K562 (cell line): ENCODE results near the gene POU2F3. TPM values are rescaled to one million over a fixed set of nuclear protein-coding genes. Genes with fewer than 3 reads are reported as not detected.

ENCODE experiments used
- ATAC-seq: fragments of 200-7000 bp; cut with Tn5 transposase; 3 replicates; pipeline ENCODE4 v1.9.1; 2020; ENCODE audit warnings: moderate library complexity
- BruUV-seq: library from RNA; stranded (reverse); fragments of 400-500 nt; replicated peaks from 2 replicates; lab custom pipeline; 2021; lab: Mats Ljungman, UMichigan
- CTCF ChIA-PET: fragments of 300-600 bp; formaldehyde crosslinking; extraction: SDS; loops from one replicate; lab custom pipeline; 2021; ENCODE audit warnings: low intra/inter-chr PET ratio; lab: Yijun Ruan, JAX
- POLR2A ChIA-PET: fragments of 300-600, 350-650 bp; sonication (Branson Sonifier 250); formaldehyde crosslinking; extraction: SDS; loops from one replicate; lab custom pipeline; 2021; ENCODE audit warnings: antibody characterized with exemption, inconsistent platforms; lab: Yijun Ruan, JAX
- DNase-seq, 4 experiments: peaks; one replicate each; pipeline versions ENCODE4 v3.0.0 to v3.0.0-alpha.2; 2011 to 2018; ENCODE audit warnings: low spot score in 3 of 4, mixed read lengths in 3 of 4; ENCODE audit errors: extremely low read depth in 1 of 4
- FAIRE-seq: peaks from 2 replicates; lab custom pipeline; 2011; peaks lifted over from hg19 to GRCh38; lab: Jason Lieb, UNC
- H2AFZ ChIP-seq: 2 replicates; pipeline ENCODE4 v1.6.0; 2011; ENCODE audit warnings: low read depth, low read length, control low read depth, inconsistent platforms
- H3K27ac ChIP-seq: fragments of 200-600 bp; 3 replicates; pipeline ENCODE4 v1.8.0; 2011; ENCODE audit warnings: low read depth, mild to moderate bottlenecking, control low read depth, inconsistent platforms, low read length, moderate library complexity, mixed read lengths; ENCODE audit errors: extremely low read depth
- H3K27me3 ChIP-seq, 2 experiments: fragments of 300-600 bp in 1 of 2; 2 replicates in 1 of 2; 3 replicates in 1 of 2; pipeline versions ENCODE4 v1.6.0 to v1.8.0; 2011; ENCODE audit warnings: inconsistent platforms in 2 of 2, low read length in 2 of 2, mild to moderate bottlenecking in 1 of 2, mixed read lengths in 1 of 2, moderate library complexity in 1 of 2; ENCODE audit not compliant: control insufficient read depth in 2 of 2, insufficient read depth in 2 of 2
- H3K36me3 ChIP-seq: fragments of 300-600 bp; 3 replicates; pipeline ENCODE4 v1.8.0; 2011; ENCODE audit warnings: mild to moderate bottlenecking, low read length, inconsistent platforms; ENCODE audit not compliant: control insufficient read depth, insufficient read depth
- H3K4me1 ChIP-seq, 2 experiments: fragments of 200-600 bp in 1 of 2; replicated peaks in 1 of 2; 2 replicates in 1 of 2; 3 replicates in 1 of 2; pipeline versions ENCODE4 v1.5.1 to v1.8.0; 2011; ENCODE audit warnings: inconsistent platforms in 2 of 2, low read length in 2 of 2, mild to moderate bottlenecking in 1 of 2, mixed read lengths in 1 of 2, moderate library complexity in 1 of 2; ENCODE audit not compliant: control insufficient read depth in 2 of 2, insufficient read depth in 2 of 2
- H3K4me2 ChIP-seq: 2 replicates; pipeline ENCODE4 v1.6.1; 2011; ENCODE audit warnings: low read length, control low read depth, inconsistent platforms, mixed read lengths; ENCODE audit not compliant: insufficient read depth
- H3K4me3 ChIP-seq: fragments of 200-600 bp; sonication (generic), shearing (Covaris generic); 2 replicates; pipeline ENCODE4 v1.5.1; 2016; ENCODE audit warnings: control low read depth, inconsistent platforms
- H3K79me2 ChIP-seq: fragments of 200-600 bp; 3 replicates; pipeline ENCODE4 v1.8.0; 2011; ENCODE audit warnings: low read length, inconsistent platforms; ENCODE audit not compliant: control insufficient read depth, insufficient read depth
- H3K9ac ChIP-seq, 2 experiments: 2 replicates each; pipeline versions ENCODE4 v1.6.0 to v1.6.1; 2011; ENCODE audit warnings: low read depth in 2 of 2, low read length in 2 of 2, control low read depth in 1 of 2, inconsistent platforms in 1 of 2, mild to moderate bottlenecking in 1 of 2, mixed read lengths in 1 of 2; ENCODE audit not compliant: insufficient read depth in 1 of 2
- H3K9me1 ChIP-seq: one replicate; pipeline ENCODE4 v1.6.0; 2011; ENCODE audit warnings: inconsistent platforms, mild to moderate bottlenecking, low read length, moderate library complexity; ENCODE audit not compliant: control insufficient read depth, insufficient read depth
- H3K9me3 ChIP-seq: replicated peaks from 2 replicates; pipeline ENCODE4 v1.5.1; 2011; ENCODE audit warnings: low read depth, low read length, inconsistent platforms; ENCODE audit not compliant: control insufficient read depth, insufficient read depth
- H4K20me1 ChIP-seq: replicated peaks from 2 replicates; pipeline ENCODE4 v1.6.1; 2011; ENCODE audit warnings: low read length, inconsistent platforms, mixed read lengths; ENCODE audit not compliant: control insufficient read depth, insufficient read depth
- CREM ChIP-seq: IDR thresholded peaks from 2 replicates; pipeline ENCODE4 v1.6.1; 2014; ENCODE audit warnings: antibody characterized with exemption, low read depth
- NFE2 ChIP-seq: IDR thresholded peaks from 2 replicates; pipeline ENCODE4 v1.6.1; 2014; ENCODE audit warnings: antibody characterized with exemption, low read depth
- RBM22 ChIP-seq: fragments of 200-400 bp; formaldehyde crosslinking; IDR thresholded peaks from 2 replicates; pipeline ENCODE4 v1.6.1; 2018; ENCODE audit warnings: low read length, low read depth; ENCODE audit not compliant: poor library complexity, severe bottlenecking
- SAFB2 ChIP-seq: fragments of 200-400 bp; formaldehyde crosslinking; IDR thresholded peaks from 2 replicates; pipeline ENCODE4 v1.6.1; 2018; ENCODE audit warnings: borderline replicate concordance, low read length, low read depth, moderate library complexity; ENCODE audit not compliant: severe bottlenecking
- TAF15 ChIP-seq: fragments of 200-400 bp; formaldehyde crosslinking; IDR thresholded peaks from 2 replicates; pipeline ENCODE4 v1.6.1; 2017; ENCODE audit warnings: mild to moderate bottlenecking, low read depth, low read length, moderate library complexity
- ZNF239 ChIP-seq: fragments of 250-450 bp; sonication (Bioruptor Pico); IDR thresholded peaks from 2 replicates; pipeline ENCODE4 v1.4.0; 2020; ENCODE audit warnings: mild to moderate bottlenecking
- WGBS: fragments of 100-300 bp; shearing (Covaris generic); methylation state at CpG from one replicate; pipeline ENCODE4 v1.1.6; 2016; ENCODE audit warnings: low coverage, mixed read lengths; ENCODE audit not compliant: insufficient coverage; ENCODE audit errors: missing lambda C conversion rate; 5-methylcytosine and 5-hydroxymethylcytosine counted together
- in situ Hi-C: fragments of 300-500 bp; cut with MboI; formaldehyde crosslinking; loops from 4 replicates; pipeline ENCODE4 v1.15.0; 2018; ENCODE audit warnings: inconsistent platforms, mixed read lengths
- intact Hi-C: fragments of 100-400 bp; cut with micrococcal nuclease; formaldehyde crosslinking; loops from 2 replicates; pipeline ENCODE4 v1.14.2; 2022
- polyA plus RNA-seq, 8 experiments: library from polyadenylated mRNA; depleted of rRNA in 4 of 8; stranded (reverse) in 5 of 8; unstranded in 3 of 8; fragments of >200 nt; fragmentation: Nextera tagmentation in 2 of 8; fragmentation: Illumina TruSeq in 1 of 8; extraction: Ambion mirVana in 2 of 8; extraction: Trizol in 1 of 8; gene quantifications; 2 replicates each; pipeline versions ENCODE4 v1.2.1 to v1.2.3, GENCODE V29; 2011 to 2014; ENCODE audit warnings: inconsistent platforms in 1 of 8, missing spikeins in 1 of 8
- total RNA-seq, 7 experiments: library from RNA; depleted of rRNA in 6 of 7; stranded (reverse); fragments of >200 nt in 6 of 7; fragmentation: Illumina TruSeq in 2 of 7; extraction: Trizol in 2 of 7; gene quantifications; 2 replicates each; pipeline versions ENCODE4 v1.2.1 to v1.2.3, GENCODE V29; 2011 to 2021; ENCODE audit warnings: low replicate concordance in 1 of 7
- TF ChIP-seq, protein P1 (sequence below): fragments of 200-400 bp; formaldehyde crosslinking; IDR thresholded peaks from 2 replicates; pipeline ENCODE4 v1.6.1; 2017; ENCODE audit warnings: mild to moderate bottlenecking, low read depth, low read length, moderate library complexity
- TF ChIP-seq, protein P2 (sequence below), 2 experiments: fragments of 450-650 bp; formaldehyde crosslinking in 1 of 2; IDR thresholded peaks; 2 replicates each; pipeline versions ENCODE4 v1.4.0 to v1.6.1; 2014 to 2020; ENCODE audit warnings: mild to moderate bottlenecking in 2 of 2, borderline replicate concordance in 1 of 2, low read depth in 1 of 2

Gene POU2F3
- total and polyA plus RNA-seq, 9 of the 15 experiments (the other 6 are each of a cell fraction or from before 2014, with no cell fraction given) = not detected

DNA sequence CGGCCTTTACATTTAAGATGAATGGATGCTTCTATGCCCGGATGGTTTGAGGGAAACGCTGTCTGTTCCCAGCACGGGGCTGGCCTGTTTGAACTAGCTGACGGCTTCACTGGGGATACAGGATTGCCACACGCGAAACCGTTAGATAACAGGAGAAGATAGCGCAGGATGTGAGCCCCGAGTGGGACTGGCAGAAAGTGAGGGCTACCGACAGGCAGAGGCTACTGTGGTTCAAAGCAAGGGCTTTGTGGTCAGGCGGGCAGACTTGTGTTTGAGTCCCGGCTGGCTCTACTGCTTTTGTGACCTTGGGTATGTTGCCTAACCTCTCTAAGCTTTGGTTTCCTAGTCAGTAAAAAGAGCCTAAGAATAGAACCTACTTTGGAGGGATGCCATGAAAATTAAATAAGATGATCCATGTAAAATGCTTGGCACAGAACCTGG lies 31.9 kb upstream of the POU2F3 start:
- Histone ChIP-seq H2AFZ (peak overlapping the region; percentile 42; the same call in 1 of the 2 replicates), H3K9me3 (no peaks in the 10 kb centered on the region), H3K4me2 (no peak overlapping the region; the same call in 1 of the 2 replicates), H3K4me1 (peaks cover 10 to 25% of the 10 kb centered on the region in 2 experiments; a peak in 4 of 5 replicates), H3K9me1 (no peaks in the 10 kb centered on the region), H3K79me2 (peaks cover 4% of the 10 kb centered on the region; the same call in 1 of the 3 replicates), H3K9ac (no peak overlapping the region), H3K36me3 (no peaks in the 10 kb centered on the region), H3K27ac (no peak overlapping the region), H3K27me3 (peaks cover 0 to 11% of the 10 kb centered on the region in 2 experiments; a peak in 2 of 5 replicates), H3K4me3 (no peak overlapping the region), H4K20me1 (no peaks in the 10 kb centered on the region)
- intact Hi-C loops = no loop called here
- ChIA-PET POLR2A (interaction anchor here (0.9 to 1.3 kb wide), 2 partner anchors 11 to 32 kb away, joined by 4 read pairs; partner anchors contain the start of gene POU2F3), CTCF (no interaction called here)
- DNase-seq (no peak), FAIRE-seq (no peak), ATAC-seq (no peak)
- no TSS peak for BruUV-seq
- TF ChIP-seq SAFB2 (no peak), TAF15 (no peak), ZNF239 (CRISPR knock-in tag) (no peak), CREM (no peak), NFE2 (no peak), RBM22 (no peak)
- TF ChIP-seq, protein P1, sequence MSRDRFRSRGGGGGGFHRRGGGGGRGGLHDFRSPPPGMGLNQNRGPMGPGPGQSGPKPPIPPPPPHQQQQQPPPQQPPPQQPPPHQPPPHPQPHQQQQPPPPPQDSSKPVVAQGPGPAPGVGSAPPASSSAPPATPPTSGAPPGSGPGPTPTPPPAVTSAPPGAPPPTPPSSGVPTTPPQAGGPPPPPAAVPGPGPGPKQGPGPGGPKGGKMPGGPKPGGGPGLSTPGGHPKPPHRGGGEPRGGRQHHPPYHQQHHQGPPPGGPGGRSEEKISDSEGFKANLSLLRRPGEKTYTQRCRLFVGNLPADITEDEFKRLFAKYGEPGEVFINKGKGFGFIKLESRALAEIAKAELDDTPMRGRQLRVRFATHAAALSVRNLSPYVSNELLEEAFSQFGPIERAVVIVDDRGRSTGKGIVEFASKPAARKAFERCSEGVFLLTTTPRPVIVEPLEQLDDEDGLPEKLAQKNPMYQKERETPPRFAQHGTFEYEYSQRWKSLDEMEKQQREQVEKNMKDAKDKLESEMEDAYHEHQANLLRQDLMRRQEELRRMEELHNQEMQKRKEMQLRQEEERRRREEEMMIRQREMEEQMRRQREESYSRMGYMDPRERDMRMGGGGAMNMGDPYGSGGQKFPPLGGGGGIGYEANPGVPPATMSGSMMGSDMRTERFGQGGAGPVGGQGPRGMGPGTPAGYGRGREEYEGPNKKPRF = no peak
- TF ChIP-seq, protein P2, sequence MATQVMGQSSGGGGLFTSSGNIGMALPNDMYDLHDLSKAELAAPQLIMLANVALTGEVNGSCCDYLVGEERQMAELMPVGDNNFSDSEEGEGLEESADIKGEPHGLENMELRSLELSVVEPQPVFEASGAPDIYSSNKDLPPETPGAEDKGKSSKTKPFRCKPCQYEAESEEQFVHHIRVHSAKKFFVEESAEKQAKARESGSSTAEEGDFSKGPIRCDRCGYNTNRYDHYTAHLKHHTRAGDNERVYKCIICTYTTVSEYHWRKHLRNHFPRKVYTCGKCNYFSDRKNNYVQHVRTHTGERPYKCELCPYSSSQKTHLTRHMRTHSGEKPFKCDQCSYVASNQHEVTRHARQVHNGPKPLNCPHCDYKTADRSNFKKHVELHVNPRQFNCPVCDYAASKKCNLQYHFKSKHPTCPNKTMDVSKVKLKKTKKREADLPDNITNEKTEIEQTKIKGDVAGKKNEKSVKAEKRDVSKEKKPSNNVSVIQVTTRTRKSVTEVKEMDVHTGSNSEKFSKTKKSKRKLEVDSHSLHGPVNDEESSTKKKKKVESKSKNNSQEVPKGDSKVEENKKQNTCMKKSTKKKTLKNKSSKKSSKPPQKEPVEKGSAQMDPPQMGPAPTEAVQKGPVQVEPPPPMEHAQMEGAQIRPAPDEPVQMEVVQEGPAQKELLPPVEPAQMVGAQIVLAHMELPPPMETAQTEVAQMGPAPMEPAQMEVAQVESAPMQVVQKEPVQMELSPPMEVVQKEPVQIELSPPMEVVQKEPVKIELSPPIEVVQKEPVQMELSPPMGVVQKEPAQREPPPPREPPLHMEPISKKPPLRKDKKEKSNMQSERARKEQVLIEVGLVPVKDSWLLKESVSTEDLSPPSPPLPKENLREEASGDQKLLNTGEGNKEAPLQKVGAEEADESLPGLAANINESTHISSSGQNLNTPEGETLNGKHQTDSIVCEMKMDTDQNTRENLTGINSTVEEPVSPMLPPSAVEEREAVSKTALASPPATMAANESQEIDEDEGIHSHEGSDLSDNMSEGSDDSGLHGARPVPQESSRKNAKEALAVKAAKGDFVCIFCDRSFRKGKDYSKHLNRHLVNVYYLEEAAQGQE (IDR thresholded peaks at IDR 0.05; ENCODE audit: borderline replicate concordance) = peak; percentile 12; the same call in 1 of the 2 replicates
- TF ChIP-seq, protein P2 (CRISPR knock-in tag; IDR thresholded peaks at IDR 0.05; ENCODE audit: low read depth) = no peak
- in situ Hi-C loops = no loop called here
- 13% methylated on average over 13 of the region's 13 CpGs for WGBS
